ENCODE results near the gene CLDN6. TPM values are rescaled to one million over a fixed set of nuclear protein-coding genes. Genes with fewer than 3 reads are reported as not detected.
"Not testable (repeated sequence)": the region's sequence is repeated elsewhere in the genome, so short reads cannot be mapped to it uniquely, and the experiment has no call there.

Gene CLDN6
- total RNA-seq, 1 donor from 2014 or later: 0.72 TPM

DNA sequence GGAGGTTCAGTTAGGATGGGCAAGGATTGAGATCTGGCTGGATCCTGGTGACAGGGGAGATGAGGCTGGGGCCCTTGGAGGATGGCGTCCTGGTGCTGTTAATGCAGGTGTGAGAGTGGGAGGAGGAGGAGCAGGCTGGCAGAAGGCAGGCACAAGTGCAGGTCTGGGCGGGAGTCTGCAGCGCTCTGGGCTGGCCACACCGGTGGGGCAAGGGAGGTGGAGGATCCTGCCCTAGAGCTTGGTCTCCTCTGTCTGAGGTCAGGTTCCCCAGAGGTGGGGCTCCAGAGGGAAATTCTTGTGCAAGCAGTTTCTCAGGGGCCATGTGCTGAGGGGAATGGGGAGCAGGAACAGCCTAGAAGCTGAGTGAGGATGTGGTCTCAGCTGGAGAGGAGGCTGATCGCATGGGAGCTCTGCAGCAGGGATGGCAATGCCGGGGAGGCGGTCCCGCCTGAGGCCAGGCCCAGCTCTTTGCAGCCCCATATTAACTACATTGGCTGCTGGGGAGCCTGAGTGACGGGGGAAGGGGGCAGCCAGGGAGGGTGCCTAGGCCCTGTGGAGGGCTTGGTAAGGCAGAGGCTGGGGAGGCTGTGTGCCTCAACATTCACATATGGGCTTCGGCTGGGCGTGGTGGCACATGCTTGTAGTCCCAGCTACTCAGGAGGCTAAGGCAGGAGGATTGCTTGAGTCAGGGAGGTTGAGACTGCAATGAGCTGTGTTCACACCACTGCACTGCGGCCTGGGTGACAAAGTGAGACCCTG lies 34.8 kb upstream of the CLDN6 start:
- DNase-seq (ENCODE audit: low spot score): not testable (repeated sequence)

DNA sequence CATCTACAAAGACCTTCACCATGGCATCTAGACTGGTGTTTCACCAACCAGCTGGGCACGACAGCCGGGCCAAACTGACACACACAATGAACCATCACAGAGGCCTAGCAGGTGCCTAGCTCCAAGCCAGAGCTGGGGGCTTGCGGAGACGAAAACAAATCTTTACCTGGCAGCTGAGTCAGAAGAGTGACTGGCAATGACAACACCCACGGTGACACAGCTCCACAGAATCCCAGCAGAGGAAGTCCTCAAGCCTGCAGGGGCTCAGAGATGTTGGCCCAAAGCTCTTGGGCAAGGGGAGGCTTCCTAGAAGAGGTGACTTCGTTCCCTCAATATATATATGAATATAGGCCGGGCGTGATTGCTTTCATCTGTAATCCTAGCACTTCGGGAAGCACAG lies 33.5 kb upstream of the CLDN6 start:
- DNase-seq (ENCODE audit: low spot score): no peak

DNA sequence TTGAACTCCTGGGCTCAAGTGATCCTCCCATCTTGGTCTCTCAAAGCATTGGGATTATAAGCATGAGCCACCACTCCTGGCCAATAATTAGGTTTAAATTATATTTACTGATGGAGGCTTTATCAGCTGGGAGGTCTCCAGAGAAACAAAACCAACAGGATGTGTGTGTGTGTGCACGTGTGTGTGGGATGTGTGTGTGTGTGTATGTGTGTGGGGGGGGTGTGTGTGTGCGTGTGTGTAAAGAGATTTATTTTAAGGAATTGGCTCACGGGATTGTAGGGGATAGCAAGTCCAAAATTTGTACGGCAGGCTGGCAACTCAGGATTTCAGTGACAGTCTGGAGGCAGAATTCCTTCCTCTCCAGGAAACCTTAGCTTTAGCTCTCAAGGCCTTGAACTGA lies 33.0 kb upstream of the CLDN6 start:
- DNase-seq (ENCODE audit: low spot score): no peak

DNA sequence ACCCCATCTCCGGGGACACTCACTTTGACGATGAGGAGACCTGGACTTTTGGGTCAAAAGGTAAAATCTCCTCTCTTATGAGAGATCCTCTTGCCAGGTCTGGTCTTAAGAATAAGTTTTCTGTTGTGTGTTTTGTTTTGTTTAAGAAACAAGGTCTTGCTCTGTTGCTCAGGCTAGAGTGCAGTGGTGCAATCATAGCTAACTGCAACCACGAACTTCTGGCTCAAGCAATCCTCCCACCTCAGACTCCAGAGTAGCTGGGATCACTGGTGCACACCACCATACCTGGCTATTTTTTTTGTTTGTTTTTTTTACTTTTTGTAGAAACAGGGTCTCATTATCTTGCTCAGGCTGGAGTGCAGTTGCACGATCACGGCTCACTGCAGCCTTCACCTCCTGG lies 32.5 kb upstream of the CLDN6 start:
- no peak for DNase-seq (ENCODE audit: low spot score)

DNA sequence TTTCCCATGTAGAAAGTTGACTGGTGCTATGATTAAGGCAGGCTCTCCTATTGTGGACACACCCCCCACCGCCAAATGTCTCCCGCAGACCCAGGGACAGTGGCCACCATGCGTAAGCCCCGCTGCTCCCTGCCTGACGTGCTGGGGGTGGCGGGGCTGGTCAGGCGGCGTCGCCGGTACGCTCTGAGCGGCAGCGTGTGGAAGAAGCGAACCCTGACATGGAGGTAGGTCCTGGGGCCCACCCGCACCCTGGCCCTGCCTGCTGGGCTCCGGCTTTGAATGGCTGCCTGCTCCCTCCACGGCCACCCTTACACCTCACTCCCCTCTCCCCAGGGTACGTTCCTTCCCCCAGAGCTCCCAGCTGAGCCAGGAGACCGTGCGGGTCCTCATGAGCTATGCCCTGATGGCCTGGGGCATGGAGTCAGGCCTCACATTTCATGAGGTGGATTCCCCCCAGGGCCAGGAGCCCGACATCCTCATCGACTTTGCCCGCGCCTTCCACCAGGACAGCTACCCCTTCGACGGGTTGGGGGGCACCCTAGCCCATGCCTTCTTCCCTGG lies 32.0 kb upstream of the CLDN6 start:
- no peak for DNase-seq (ENCODE audit: low spot score)

DNA sequence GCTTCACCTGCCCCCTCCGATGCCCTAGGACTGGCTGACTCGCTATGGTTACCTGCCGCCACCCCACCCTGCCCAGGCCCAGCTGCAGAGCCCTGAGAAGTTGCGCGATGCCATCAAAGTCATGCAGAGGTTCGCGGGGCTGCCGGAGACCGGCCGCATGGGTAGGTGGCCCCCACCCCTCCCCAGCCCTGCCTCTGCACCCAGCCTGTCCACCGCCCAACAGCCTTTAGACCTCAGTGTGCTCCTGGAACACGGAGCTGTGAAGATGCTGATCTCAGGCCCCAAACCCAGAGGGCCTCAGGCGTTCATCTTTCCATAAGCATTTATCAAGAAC lies 29.4 kb upstream of the CLDN6 start:
- DNase-seq (ENCODE audit: low spot score): no peak

DNA sequence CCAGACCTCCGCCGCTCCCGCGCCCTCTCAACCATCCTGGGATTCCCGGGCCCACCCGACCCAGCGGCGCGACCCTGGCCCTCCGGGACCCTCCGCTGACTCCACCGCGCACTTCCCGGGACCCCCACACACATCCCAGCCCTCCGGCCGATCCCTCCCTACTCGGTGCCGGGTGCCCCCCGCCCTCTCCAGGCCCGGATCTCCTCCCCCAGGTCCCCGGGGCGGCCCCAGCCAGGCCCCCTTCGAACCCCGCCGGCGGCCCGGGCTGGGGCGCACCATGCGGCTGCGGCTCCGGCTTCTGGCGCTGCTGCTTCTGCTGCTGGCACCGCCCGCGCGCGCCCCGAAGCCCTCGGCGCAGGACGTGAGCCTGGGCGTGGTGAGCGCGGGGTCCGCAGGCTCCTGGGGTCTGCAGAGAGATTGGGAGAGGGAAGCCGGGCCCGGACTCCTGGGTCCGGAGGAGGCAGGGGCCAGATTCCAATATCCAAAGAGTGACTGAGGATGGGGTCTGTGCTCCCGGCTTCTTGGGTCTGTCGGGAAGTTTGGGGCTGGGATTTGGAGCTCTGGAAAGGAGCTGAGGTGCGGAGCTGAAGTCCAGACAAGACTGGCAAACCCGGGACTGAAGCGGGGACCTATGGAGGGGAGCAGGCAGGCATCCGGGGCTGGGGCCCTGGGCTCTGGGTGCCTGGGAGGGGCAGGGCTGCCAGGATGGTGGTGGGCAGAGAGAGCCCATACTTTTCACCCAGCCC lies 28.8 kb upstream of the CLDN6 start:
- DNase-seq (ENCODE audit: low spot score): no peak

DNA sequence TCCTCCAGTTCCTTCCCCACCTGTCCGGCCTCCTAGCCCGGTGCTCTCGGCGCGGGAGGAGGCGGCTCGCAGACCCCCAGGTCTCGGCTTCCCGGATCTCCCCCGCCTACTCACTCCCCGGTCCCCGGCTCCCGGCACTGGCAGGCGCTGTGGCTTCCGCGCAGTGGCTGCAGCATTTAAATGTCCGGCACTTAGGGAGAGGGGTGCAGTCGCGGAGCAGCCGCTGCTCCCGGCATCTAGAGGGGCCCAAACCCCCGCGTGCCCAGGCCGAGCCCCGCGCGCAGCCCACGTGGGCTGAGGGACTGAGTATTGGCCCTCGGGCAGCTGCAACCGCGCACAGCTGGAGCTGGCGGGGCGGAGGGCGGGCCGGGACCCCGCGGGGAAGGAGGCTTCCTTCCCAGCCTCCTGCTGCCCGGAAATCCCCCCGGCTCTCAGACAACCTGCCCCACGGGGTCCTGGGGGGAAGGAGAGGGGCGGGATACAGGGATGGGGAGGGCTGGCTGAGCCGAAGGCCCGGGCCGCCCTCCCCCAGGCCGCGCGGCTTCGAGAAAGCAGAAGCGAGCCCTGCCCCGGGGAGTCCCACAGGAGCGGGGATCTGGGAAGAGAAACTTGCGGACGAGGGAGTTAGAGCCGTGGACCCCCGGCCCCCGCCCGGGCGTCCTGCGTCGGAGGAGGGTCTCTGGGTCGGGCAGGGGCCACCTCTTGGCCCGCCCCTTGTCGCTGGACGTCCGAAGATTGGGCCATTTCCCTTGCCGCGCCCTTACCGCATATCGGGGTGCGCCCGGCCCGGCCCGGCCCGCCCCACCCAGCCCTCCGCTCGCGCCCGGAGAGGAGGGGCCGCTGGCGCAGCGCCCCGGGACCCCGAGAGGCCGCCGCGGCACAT lies 28.0 kb upstream of the CLDN6 start, which contains the start of gene MMP25:
TSS of gene MMP25 (plus strand) at position 804 of the 883 bp plus-strand sequence. CDS start 357 bp downstream, outside the sequence.
- no peak for DNase-seq (ENCODE audit: low spot score)

DNA sequence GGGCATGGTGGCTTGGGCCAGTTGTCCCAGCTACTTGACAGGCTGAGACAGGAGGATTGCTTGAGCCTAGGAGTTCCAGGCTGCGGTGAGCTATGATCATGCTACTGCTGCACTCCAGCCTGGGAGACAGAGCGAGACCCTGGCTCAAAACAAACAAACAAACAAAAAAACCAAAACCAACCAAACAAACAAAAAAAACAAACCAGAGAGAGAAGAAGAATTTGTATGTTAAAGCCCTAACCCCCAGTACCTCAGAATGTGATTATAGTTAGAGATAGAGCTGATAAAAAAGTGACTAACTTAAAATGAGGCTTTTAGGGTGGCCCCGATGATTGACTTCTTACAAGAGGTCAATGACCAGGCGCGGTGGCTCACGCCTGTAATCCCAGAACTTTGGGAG lies 26.7 kb upstream of the CLDN6 start:
- no peak for DNase-seq (ENCODE audit: low spot score)

DNA sequence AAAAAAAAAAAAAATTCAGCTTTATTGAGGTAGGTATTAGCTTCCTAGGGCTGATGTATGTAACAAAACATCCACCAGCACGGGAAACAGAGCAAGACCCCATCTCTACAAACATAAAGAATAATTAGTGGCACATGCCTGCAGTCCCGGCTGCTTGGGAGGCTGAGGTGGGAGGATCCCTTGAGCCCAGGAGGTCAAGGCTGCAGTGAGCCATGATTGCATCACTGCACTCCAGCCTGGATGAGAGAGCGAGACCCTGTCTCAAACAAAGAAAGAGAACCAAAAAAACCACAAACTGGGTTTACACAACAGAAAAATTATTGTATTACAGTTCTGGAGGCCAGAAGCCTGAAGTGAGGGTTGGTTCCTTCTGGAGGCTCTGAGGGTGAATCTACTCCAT lies 24.4 kb upstream of the CLDN6 start:
- no peak for DNase-seq (ENCODE audit: low spot score)

DNA sequence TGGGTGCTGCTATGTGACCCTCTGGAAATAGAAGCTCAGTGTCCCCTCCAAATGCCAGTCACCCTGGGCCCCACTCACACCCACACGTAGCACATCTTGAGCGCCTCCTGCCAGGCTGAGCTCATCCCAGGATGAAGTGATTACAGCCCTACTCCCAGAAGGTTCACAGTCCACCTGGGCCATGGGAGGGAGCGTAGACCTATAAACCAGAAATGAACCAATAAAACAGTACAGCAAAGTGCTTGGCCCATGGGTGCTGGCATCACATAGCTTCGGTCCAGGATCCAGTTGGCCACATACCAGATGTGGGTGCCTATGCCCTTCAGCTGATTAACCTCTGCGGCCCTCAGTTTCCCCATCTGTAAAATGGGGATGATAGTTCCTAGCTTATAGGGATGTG lies 20.9 kb upstream of the CLDN6 start:
- no peak for DNase-seq (ENCODE audit: low spot score)

DNA sequence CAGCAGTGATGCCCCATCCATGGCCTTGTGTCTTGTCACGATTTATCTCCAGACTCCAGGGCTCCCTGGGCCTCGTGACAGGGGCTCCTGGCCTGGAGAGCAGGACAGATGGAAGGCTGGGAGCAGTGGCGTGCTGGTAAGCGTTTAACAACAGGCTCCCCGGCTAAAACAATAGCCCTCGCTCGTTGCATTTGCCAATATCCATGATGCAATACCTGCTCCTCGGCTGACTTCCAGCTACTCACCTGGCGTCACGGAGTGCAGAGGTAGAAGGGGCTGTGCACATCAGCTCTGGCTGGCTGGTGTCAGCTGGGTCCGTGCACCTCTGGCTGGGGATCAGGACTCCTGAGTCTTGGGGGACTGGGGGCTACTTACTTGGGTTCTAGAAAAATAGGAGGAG lies 20.3 kb upstream of the CLDN6 start:
- no peak for DNase-seq (ENCODE audit: low spot score)

DNA sequence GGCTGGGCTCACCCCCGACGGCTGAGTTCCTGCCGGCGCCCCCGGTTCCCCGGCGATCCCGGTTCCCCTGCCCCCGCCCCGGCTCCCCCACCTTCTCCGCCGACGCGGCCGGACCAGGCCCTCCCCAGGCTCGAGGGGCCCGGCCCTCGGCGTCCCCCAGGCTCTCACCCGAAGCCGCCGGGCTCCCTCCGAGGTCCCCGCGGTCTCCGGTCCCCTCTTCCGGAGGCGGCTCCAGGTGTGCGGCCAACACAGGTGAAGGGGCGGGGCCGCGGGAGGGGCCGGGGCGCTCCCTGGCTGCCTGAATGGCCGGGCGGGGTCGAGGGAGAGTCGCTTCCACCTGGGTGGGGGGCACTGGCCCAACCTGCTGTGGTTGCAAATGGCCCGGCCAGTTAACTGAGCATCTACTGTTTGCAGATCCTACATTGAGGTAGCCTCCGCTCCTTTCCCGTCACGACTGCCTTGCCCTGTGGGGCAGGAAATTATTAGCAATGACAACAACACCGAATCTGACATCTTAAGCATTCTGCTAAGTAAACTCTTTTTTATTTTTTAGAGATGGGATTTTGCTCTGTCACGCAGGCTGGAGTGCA lies 18.8 kb upstream of the CLDN6 start, which contains the start of gene BICDL2:
TSS of gene BICDL2 (minus strand) at position 219 of the 590 bp plus-strand sequence. CDS start 1,448 bp downstream, outside the sequence.
- DNase-seq (ENCODE audit: low spot score): no peak

DNA sequence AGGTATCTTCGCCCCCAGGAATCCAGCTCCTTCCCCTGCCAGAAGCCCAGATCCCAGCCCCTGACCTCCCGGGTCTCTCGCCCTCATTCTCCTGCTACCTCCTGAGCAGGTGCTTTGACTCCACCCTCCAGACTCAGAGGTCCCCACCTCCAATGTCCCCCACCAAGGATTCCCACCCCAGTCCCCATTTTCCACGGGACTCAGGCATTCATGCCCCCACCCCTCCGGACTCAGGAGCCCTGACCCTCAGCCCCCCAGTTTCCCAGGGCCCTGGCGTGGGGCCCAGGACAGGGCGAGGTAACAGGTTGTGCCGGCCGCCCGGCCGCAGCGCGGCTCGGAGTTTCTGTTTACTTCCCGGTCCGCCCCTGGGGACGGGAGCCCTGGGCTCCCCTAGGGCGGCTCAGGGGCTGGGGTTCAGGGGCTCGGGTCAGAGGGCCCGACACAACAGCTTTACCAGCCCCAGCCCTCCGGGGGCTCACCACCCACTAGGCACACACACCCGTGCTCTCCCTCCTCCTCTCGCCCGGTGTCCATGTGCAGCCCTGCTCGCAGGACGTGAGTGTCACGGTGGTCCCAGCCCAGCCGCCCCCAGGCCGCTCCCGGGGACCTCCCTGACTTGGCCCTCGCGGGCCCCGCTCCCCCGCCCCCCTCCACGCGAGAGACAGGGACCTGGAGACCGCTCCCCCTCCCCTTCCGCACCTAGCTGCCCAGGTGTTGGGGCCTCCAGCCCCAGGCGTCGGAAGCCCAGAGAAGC lies 18.2 kb upstream of the CLDN6 start:
- DNase-seq (ENCODE audit: low spot score): no peak

DNA sequence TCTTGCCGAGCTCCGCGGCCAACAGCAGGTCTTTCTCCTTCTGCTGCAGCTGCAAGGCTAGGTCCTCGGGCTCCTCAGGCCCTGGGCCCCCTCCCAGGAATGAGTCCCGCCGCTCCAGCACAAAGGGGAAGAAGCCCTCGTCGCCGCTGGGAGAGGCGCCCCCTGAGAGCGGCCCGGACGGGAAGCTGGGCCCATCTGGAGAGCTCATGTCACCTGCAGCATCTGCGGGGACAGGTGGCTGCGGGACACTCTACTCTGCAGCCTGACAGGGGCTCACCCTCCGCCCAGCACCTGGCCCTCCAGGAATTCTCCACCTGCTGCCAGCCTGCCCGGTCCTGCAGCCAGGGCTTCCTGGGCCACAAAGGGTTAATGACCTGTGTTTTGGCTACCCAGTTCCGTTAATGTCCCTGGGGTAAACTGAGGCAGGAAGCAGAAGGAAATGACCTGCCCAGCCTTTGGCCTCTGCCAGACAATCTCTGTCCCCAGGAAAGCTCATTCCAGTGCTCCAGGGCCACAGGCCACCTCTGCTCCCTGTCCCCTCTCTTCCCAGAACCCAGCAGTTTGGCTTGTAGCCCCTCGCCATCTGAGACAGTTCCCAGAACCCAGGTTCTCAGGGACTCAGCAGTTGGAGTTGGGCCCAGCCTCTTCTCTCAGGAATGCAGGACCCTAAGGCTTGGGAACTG lies 17.4 kb upstream of the CLDN6 start:
- DNase-seq (ENCODE audit: low spot score): no peak

DNA sequence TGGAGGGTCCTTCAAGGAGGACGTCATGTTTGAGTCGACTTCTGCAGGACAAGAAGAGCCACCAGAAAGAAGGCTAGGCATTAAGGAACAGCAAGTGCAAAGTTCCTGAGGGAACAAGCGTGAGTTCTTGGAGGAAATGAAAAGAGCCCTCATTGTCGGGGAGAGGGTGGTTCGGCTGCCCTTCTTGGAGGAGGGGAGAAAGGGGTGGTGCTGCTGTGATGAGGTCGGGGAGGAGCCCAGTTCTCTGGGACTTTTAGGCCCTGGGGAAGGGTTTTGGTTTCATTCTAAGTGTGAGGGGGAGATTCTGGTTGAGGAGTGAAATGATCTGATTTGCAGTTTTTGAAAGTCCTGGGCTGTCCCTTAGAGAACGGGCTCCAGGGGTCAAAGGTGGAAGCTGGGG lies 14.6 kb upstream of the CLDN6 start:
- no peak for DNase-seq (ENCODE audit: low spot score)

DNA sequence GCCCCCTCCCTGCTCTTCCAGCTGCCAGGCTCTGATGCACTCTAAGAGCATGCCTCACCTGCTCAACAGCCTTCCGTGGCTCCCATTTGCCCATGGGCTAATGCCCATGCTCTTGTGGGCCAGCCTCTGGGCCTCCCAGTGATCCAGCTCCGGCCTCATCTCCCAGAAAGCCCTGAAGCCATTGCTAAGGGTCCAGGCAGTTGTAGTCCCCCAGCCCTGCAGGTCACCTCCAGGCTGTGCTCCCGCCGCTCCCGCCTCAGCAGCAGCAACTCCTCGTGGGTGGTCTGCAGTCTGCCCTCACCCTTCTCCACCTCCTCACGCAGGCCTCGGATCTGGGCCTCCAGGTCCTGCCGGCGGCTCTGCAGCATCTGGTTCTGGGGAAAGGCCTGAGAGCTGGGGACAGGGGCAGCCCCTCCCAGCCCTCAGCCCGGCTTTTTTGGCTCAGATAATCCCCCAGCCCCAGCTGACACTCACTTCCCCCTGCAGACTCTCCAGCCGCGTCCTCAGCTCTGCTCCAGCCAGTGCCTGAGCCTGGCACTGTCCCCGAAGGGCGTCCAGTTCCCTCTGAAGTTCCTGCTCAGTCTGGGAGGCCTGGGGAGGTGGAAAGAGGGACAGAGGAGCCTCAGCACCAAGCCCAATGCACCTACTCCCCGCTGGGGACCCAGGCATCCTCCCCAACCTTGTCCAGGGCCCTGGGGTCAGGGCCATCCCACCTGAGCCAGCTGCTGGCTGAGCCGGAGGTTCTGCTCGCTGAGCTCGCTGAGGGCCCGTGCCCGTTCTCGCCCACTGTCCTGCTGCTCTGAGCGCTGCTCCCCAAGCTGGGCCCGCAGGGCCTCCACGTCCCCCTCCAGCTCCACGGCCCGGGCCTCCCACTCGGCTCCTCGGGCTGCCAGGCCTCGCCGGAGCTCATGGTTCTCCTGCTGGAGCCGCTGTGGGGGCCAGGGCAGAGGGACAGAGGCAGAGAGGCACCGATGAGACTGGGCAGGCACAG lies 12.5 kb upstream of the CLDN6 start:
- DNase-seq (ENCODE audit: low spot score): no peak

DNA sequence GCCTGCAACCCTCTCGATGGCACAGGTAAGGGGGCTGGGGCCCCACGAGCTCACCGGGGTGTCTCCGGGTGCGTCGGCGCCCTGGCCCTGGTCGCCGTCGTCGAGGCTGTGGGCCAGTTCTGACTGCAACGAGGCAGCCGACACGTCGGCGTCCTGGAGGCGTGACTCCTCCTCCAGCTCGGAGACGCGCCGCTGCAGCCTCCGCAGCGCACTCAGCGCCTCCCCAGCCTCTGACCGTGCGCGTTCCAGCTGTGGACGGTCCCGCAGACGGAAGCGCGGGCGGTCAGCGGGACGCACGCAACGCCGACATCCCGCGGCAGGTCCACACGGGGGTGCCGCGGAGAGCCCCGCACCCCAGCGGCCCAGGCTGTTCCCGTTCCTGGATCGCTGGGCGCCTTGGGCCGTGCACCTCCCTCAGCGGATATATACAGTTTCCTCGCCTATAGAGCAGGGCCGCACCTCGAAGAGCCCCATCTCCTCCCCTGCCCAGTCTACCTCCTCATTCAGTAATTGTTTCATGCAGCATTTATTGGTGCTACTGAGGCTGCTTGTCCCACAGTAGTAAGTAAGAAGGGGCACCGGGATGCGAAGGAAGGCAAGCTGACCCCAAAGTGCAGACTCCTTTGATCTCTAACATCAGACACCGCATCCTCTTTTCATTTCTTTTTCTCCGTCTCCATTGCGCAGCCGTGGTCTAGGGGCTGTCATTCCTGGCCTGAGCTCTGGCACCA lies 11.7 kb upstream of the CLDN6 start:
- no peak for DNase-seq (ENCODE audit: low spot score)

All from umbilical cord (tissue), 2 donors.